HFFc6 (cell line): ENCODE results near the gene PCLO. TPM values are rescaled to one million over a fixed set of nuclear protein-coding genes. Genes with fewer than 3 reads are reported as not detected.
"Not testable (repeated sequence)": the region's sequence is repeated elsewhere in the genome, so short reads cannot be mapped to it uniquely, and the experiment has no call there.

ENCODE experiments used
- DNase-seq: peaks from one replicate; pipeline ENCODE4 v3.0.0-alpha.2; 2018
- H3K27ac Mint-ChIP-seq: 2 replicates; pipeline ENCODE4 v1.8.0; 2020; ENCODE audit warnings: mild to moderate bottlenecking, mixed read lengths
- H3K27me3 Mint-ChIP-seq: 2 replicates; pipeline ENCODE4 v1.8.0; 2021; ENCODE audit warnings: mild to moderate bottlenecking, moderate library complexity, mixed read lengths; ENCODE audit not compliant: insufficient read depth
- H3K36me3 Mint-ChIP-seq: 2 replicates; pipeline ENCODE4 v1.8.0; 2021; ENCODE audit warnings: low read depth, mixed read lengths
- H3K4me1 Mint-ChIP-seq: 2 replicates; pipeline ENCODE4 v1.8.0; 2020; ENCODE audit warnings: low read depth, mixed read lengths
- H3K4me3 Mint-ChIP-seq: 2 replicates; pipeline ENCODE4 v1.8.0; 2020; ENCODE audit warnings: mild to moderate bottlenecking, moderate library complexity, mixed read lengths
- H3K9me3 Mint-ChIP-seq: 2 replicates; pipeline ENCODE4 v1.8.0; 2020; ENCODE audit warnings: mild to moderate bottlenecking, mixed read lengths
- CTCF ChIP-seq: fragments of 200-600 bp; sonication (generic); IDR thresholded peaks from 2 replicates; pipeline ENCODE4 v1.5.0; 2021; ENCODE audit warnings: antibody characterized with exemption, mild to moderate bottlenecking
- total RNA-seq, 6 experiments: library from RNA; stranded (reverse); fragmentation: NEBNext Ultra II Directional; extraction: Animal tissue kit (Norgen Biotek cat#: 25700); gene quantifications; 2 replicates in 1 of 6; 3 replicates in 5 of 6; pipeline ENCODE4 v1.2.3, GENCODE V29; 2021

The PCLO gene
- total RNA-seq, 6 experiments from 2014 or later: 0.64 to 2.3 (median 1.7) TPM

GRCh38 chr7:83105948-83106347 is 56.7 kb downstream of the PCLO start:
- Mint-ChIP-seq H3K9me3 (peaks cover 10% of the 10 kb centered on the region), H3K27ac (no peak overlapping the region), H3K4me3 (no peak overlapping the region), H3K36me3 (no peaks in the 10 kb centered on the region), H3K4me1 (no peaks in the 10 kb centered on the region), H3K27me3 (no peaks in the 10 kb centered on the region)
- no peak for DNase-seq
- TF ChIP-seq CTCF: no peak

- H3K4me3 Mint-ChIP-seq: no peak overlapping the region
- no peak for TF ChIP-seq CTCF
- H3K36me3 Mint-ChIP-seq: no peaks in the 10 kb centered on the region
- no peak overlapping the region for H3K27ac Mint-ChIP-seq
- H3K27me3 Mint-ChIP-seq: no peaks in the 10 kb centered on the region
- H3K4me1 Mint-ChIP-seq: no peaks in the 10 kb centered on the region
- H3K9me3 Mint-ChIP-seq: peaks cover 10% of the 10 kb centered on the region
- no peak for DNase-seq
These were observed 57.6 kb downstream of the PCLO start for GRCh38 chr7:83105063-83105462.

GRCh38 chr7:83101530-83101929 is 61.2 kb downstream of the PCLO start:
- no peak for DNase-seq
- H3K27me3 Mint-ChIP-seq: no peaks in the 10 kb centered on the region; the same call in 1 of the 2 replicates
- H3K4me3 Mint-ChIP-seq: no peak overlapping the region
- H3K36me3 Mint-ChIP-seq: no peaks in the 10 kb centered on the region
- no peak for TF ChIP-seq CTCF
- H3K4me1 Mint-ChIP-seq: no peaks in the 10 kb centered on the region
- peaks cover 8% of the 10 kb centered on the region for H3K9me3 Mint-ChIP-seq
- H3K27ac Mint-ChIP-seq: no peak overlapping the region

- peaks cover 5% of the 10 kb centered on the region for H3K9me3 Mint-ChIP-seq
- no peak for TF ChIP-seq CTCF
- H3K36me3 Mint-ChIP-seq: no peaks in the 10 kb centered on the region
- H3K4me3 Mint-ChIP-seq: no peak overlapping the region
- H3K4me1 Mint-ChIP-seq: no peaks in the 10 kb centered on the region
- no peak for DNase-seq
- H3K27ac Mint-ChIP-seq: no peak overlapping the region
- no peaks in the 10 kb centered on the region; the same call in 1 of the 2 replicates for H3K27me3 Mint-ChIP-seq
These were observed 66.6 kb downstream of the PCLO start for GRCh38 chr7:83096065-83096580.

- Mint-ChIP-seq H3K4me1 (no peaks in the 10 kb centered on the region), H3K27ac (no peak overlapping the region), H3K36me3 (no peaks in the 10 kb centered on the region), H3K4me3 (no peak overlapping the region), H3K9me3 (peaks cover 6% of the 10 kb centered on the region), H3K27me3 (no peaks in the 10 kb centered on the region)
- DNase-seq: no peak
- no peak for TF ChIP-seq CTCF
These were observed 77.4 kb downstream of the PCLO start for GRCh38 chr7:83085299-83085698.

GRCh38 chr7:83079879-83080278 is 82.8 kb downstream of the PCLO start:
- not testable (repeated sequence) for H3K4me3 Mint-ChIP-seq, H3K4me1 Mint-ChIP-seq, H3K27ac Mint-ChIP-seq, H3K36me3 Mint-ChIP-seq, H3K9me3 Mint-ChIP-seq, DNase-seq, H3K27me3 Mint-ChIP-seq
